Measurements from ENCODE around the gene COL16A1.

Gene COL16A1

GRCh38 chr1:31661856-31662255, 42.0 kb downstream of the COL16A1 start:
- DNase-seq (ENCODE audit: low spot score) = no peak
- H3K4me3 ChIP-seq = no peak overlapping the region
- TF ChIP-seq CTCF (IDR thresholded peaks at IDR 0.05) = no peak
- H3K27ac ChIP-seq = peak overlapping the region in 1 of 2 donors; percentile 9

- no peak for TF ChIP-seq CTCF (IDR thresholded peaks at IDR 0.05)
- Histone ChIP-seq H3K27ac (peak overlapping the region in 1 of 2 donors; percentile 9), H3K4me3 (no peak overlapping the region)
- no peak for DNase-seq (ENCODE audit: low spot score)
Observed at GRCh38 chr1:31660871-31661455, 42.9 kb downstream of the COL16A1 start.

- H3K4me3 ChIP-seq = no peak overlapping the region
- peak overlapping the region; percentile 11 to 67 for H3K27ac ChIP-seq
- no peak for DNase-seq (ENCODE audit: low spot score)
- no peak for TF ChIP-seq CTCF (IDR thresholded peaks at IDR 0.05)
Observed at GRCh38 chr1:31659889-31660288, 43.9 kb downstream of the COL16A1 start.

GRCh38 chr1:31658721-31659120, 45.1 kb downstream of the COL16A1 start:
- H3K4me3 ChIP-seq = no peak overlapping the region
- peak overlapping the region in 1 of 2 donors; percentile 67 for H3K27ac ChIP-seq
- DNase-seq (ENCODE audit: low spot score) = no peak
- no peak for TF ChIP-seq CTCF (IDR thresholded peaks at IDR 0.05)

- DNase-seq (ENCODE audit: low spot score) = no peak
- no peak for TF ChIP-seq CTCF (IDR thresholded peaks at IDR 0.05)
- no peak overlapping the region for H3K27ac ChIP-seq
- H3K4me3 ChIP-seq = no peak overlapping the region
Observed at GRCh38 chr1:31657972-31658510, 45.8 kb downstream of the COL16A1 start.

- H3K27ac ChIP-seq = no peak overlapping the region
- no peak for DNase-seq (ENCODE audit: low spot score)
- TF ChIP-seq CTCF (IDR thresholded peaks at IDR 0.05) = no peak
Observed at GRCh38 chr1:31657020-31657804, 46.6 kb downstream of the COL16A1 start.

More at GRCh38 chr1:31657020-31657804, 46.6 kb downstream of the COL16A1 start:
- no peak overlapping the region for H3K4me3 ChIP-seq
